SKM-1 (cell line): ENCODE data around the gene USP34.
"Not testable (repeated sequence)": the region's sequence is repeated elsewhere in the genome, so short reads cannot be mapped to it uniquely, and the experiment has no call there.

Experiments
- DNase-seq: peaks from one replicate; lab custom pipeline; 2025; ENCODE audit not compliant: unreplicated experiment; lab: John Stamatoyannopoulos, UW

The USP34 gene

DNA sequence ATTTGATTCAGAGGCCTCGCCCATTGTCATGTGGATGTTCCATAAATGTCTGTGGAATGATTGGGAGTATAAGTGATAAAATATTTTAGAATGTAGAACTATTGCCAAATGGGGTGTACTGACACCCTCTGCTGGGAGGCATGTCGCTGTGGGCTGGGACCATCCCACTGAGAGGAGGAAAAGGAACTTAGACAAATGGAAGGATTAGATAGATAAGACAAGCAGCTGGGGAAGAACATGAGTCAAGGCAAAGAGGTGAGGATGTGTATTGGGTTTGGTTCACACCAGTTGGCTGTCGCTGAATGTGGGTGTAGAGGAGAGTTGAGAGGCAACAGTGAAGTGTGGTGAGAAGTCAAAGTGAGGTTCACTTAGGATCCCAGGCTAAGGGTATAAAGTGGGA lies 304.9 kb downstream of the USP34 start:
- DNase-seq = no peak

GRCh38 chr2:61165082-61165481 lies 305.8 kb downstream of the USP34 start:
- DNase-seq = not testable (repeated sequence)

GRCh38 chr2:61162721-61163120 lies 308.2 kb downstream of the USP34 start:
- no peak for DNase-seq

- DNase-seq = no peak
These were observed 309.0 kb downstream of the USP34 start, which contains the start of gene C2orf74 for GRCh38 chr2:61161888-61162287. C2orf74 (plus strand) TSS chr2:61162188; CDS start chr2:61162515, 327 bp downstream.

- no peak for DNase-seq
These were observed 312.4 kb downstream of the USP34 start for GRCh38 chr2:61158356-61158955.

DNA sequence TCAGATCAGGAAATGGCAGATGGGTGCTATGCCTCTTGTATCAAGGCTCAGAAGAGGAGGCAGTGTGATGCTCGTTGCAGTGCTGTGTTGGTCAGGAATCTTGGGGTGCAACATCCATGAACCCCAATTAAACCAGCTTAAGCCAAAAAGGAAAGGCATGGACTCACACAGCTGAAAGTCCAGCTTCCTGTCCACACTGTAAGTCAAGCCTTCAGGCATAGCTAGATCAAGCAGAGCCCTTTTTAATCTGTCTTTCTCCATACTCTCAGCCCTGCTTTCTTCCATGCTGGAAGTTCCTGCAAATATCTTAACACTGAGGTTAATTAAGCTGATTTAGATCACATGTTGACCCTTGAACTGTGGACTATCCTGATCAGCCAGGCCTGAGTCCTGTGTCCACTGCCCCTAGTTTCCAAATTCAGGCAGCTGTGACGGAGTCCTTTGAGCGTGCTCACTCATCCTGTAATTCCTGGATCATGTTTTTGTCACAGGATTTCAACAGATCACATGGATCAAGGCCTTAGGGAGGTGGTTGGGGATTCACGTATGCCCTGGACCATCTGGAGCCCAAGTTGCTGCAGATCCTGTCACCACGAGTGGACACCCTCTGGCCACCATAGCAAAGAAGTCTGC lies 313.4 kb downstream of the USP34 start:
- no peak for DNase-seq

DNA sequence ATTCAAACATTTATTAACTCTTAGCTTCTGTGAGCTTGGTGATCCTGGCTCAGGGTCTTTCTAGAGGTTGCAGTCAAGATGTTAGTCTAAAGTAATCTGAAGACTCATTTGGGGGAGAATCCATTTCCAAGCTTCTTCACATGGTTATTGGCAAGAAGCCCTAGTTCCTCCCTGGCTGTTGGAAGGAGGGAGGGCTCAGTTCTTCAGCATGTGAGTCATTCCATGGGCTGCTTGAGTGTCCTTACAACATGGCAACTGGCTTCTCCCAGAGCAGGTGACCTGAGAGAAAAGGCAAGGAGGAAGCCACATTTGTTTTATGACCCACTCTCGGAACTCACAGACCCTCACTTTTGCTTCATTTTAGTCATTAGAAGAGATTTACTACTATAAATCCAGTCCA lies 319.5 kb downstream of the USP34 start:
- DNase-seq = no peak

DNA sequence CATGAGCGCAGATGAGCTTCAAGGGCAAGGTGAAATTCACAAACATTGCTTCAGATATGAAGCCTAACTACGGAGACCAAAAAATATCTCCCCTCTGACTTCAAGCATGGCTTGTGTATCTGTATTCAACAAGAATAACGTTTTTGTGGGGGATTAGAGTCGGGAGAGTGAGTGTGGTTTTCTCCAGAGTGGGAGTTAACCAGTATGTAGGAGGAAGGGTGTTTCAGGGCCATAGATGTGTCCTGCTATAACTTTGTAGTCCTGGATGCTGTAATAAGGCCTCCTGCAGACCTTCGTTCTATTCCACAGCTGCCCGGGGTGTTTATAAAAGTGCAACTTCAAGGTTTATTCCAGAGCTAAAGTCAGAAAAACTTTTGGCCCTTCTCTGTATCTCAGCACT lies 321.8 kb downstream of the USP34 start:
- DNase-seq = no peak

DNA sequence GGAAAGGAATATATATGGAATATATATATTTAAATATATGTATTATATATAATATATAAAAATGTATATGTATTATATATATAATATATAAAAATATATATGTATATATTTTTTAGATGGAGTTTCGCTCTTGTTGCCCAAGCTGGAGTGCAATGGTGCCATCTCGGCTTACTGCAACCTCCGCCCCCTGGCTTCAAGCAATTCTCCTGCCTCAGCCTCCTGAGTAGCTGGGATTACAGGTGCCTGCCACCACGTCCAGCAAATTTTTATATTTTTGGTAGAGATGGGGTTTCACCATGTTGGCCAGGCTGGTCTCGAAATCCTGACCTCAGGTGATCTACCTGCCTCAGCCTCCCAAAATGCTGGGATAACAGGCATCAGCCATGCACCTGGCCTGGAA lies 322.8 kb downstream of the USP34 start:
- DNase-seq = not testable (repeated sequence)

GRCh38 chr2:61145990-61146389 lies 324.9 kb downstream of the USP34 start:
- DNase-seq = no peak

- peak; percentile 92 for DNase-seq
These were observed 326.1 kb downstream of the USP34 start for GRCh38 chr2:61144697-61145268.

- no peak for DNase-seq
These were observed 329.7 kb downstream of the USP34 start for GRCh38 chr2:61141151-61141550.

- no peak for DNase-seq
These were observed 332.0 kb downstream of the USP34 start for GRCh38 chr2:61138859-61139258.
